GM12873 (cell line): ENCODE measurements around the gene ETNPPL.

Source experiments
- CTCF ChIP-seq: IDR thresholded peaks from 2 replicates; pipeline ENCODE4 v1.5.1; 2012; ENCODE audit warnings: low read depth, mild to moderate bottlenecking, moderate library complexity, low read length, control low read depth; ENCODE audit not compliant: insufficient read depth; ENCODE audit errors: missing control alignments

The ETNPPL gene

GRCh38 chr4:108762559-108763225 is at the start of gene ETNPPL:
Gene ETNPPL, minus strand, starts transcription at chr4:108763053. Its CDS starts 155 bp downstream, at chr4:108762898.
- no peak for TF ChIP-seq CTCF

- TF ChIP-seq CTCF: no peak
These were observed 48.6 kb upstream of the ETNPPL start for GRCh38 chr4:108811486-108811885.

- TF ChIP-seq CTCF: no peak
These were observed 47.2 kb upstream of the ETNPPL start for GRCh38 chr4:108810087-108810486.

GRCh38 chr4:108804648-108805273 is 41.9 kb upstream of the ETNPPL start:
- TF ChIP-seq CTCF: no peak

- TF ChIP-seq CTCF: no peak
These were observed 36.5 kb upstream of the ETNPPL start for GRCh38 chr4:108799306-108799705.

GRCh38 chr4:108796173-108796572 is 33.3 kb upstream of the ETNPPL start:
- TF ChIP-seq CTCF: no peak

- TF ChIP-seq CTCF: no peak
These were observed 32.9 kb upstream of the ETNPPL start for GRCh38 chr4:108795733-108796132.
